Pancreas (tissue), 10 donors: ENCODE results near the gene KRT76. TPM values are rescaled to one million over a fixed set of nuclear protein-coding genes. Genes with fewer than 3 reads are reported as not detected.

ENCODE experiments used
- ATAC-seq, 4 donors: fragments of 200-7000 bp; cut with Tn5 transposase; one replicate each; pipeline versions ENCODE4 v1.8.0 to v1.9.1; 2020; ENCODE audit warnings: mild to moderate bottlenecking in 4 of 4, moderate library complexity in 4 of 4
- DNase-seq, 6 donors: peaks; one replicate each; pipeline ENCODE4 v3.0.0-alpha.2; 2020
- FAIRE-seq: peaks from 2 replicates; lab custom pipeline; 2012; peaks lifted over from hg19 to GRCh38; lab: Jason Lieb, UNC
- H3K27ac ChIP-seq, 4 donors: fragments of 200-600 bp; sonication (generic); 1 replicate in 3 of 4; 2 replicates in 1 of 4; pipeline versions ENCODE4 v1.5.0 to v1.8.0; 2020
- H3K27me3 ChIP-seq, 4 donors: fragments of 200-600 bp; one replicate each; pipeline ENCODE4 v1.8.0; 2021
- H3K36me3 ChIP-seq, 3 donors: fragments of 200-600 bp; sonication (generic) in 1 of 3; one replicate each; pipeline versions ENCODE4 v1.5.0 to v1.8.0; 2020 to 2021
- H3K4me1 ChIP-seq, 3 donors: fragments of 200-600 bp; one replicate each; pipeline ENCODE4 v1.8.0; 2021
- H3K4me3 ChIP-seq, 4 donors: fragments of 200-600 bp; sonication (generic) in 2 of 4; one replicate each; pipeline versions ENCODE4 v1.5.0 to v1.8.0; 2020 to 2021
- H3K9me3 ChIP-seq, 4 donors: fragments of 200-600 bp; one replicate each; pipeline ENCODE4 v1.8.0; 2021
- WGBS, 2 donors: extraction: QIAGEN DNeasy Blood & Tissue Kit; methylation state at CpG; one replicate each; pipeline ENCODE4 v1.1.7; 2013; 5-methylcytosine and 5-hydroxymethylcytosine counted together
- intact Hi-C, 3 donors: fragments of 100-400 bp; cut with DNase I; formaldehyde crosslinking; loops; one replicate each; pipeline versions ENCODE4 v1.11.1 to v1.14.2; 2022
- polyA plus RNA-seq, 2 donors: library from polyadenylated mRNA; stranded (reverse); fragments of 200-250 nt; gene quantifications; one replicate each; pipeline ENCODE4 v1.2.3, GENCODE V29; 2013
- total RNA-seq, 6 donors: library from RNA; stranded (reverse); fragmentation: NEBNext Ultra II Directional in 4 of 6; extraction: Animal tissue kit (Norgen Biotek cat#: 25700) in 4 of 6; gene quantifications; one replicate each; pipeline versions ENCODE4 v1.2.1 to v1.2.4, GENCODE V29; 2021 to 2023
- TF ChIP-seq, protein P1 (sequence below), 4 donors: fragments of 200-600 bp; sonication (generic) in 3 of 4; IDR thresholded peaks; one replicate each; pipeline versions ENCODE4 v1.5.0 to v1.8.0; 2021; ENCODE audit warnings: antibody characterized with exemption in 4 of 4
- donor health status: healthy with polysubstance abuse.
- donor health status: DM: no; HTN: no; CAD: no; lungs with moderate emphysema.
- donor health status: DM: no; HTN: no; CAD: no.
- donor health status: control.
- donor health status: control.
- donor health status: Bipolar disorder and iron deficiency.
- donor health status: DM: yes; HTN: yes; CAD: no.
- donor health status: DM: no; HTN: no; CAD: no.
- donor health status: DM: no; HTN: no; CAD: no.
- donor health status: DM: yes; HTN: yes; CAD: no.

Gene KRT76
- total and polyA plus RNA-seq, 8 donors = not detected

DNA sequence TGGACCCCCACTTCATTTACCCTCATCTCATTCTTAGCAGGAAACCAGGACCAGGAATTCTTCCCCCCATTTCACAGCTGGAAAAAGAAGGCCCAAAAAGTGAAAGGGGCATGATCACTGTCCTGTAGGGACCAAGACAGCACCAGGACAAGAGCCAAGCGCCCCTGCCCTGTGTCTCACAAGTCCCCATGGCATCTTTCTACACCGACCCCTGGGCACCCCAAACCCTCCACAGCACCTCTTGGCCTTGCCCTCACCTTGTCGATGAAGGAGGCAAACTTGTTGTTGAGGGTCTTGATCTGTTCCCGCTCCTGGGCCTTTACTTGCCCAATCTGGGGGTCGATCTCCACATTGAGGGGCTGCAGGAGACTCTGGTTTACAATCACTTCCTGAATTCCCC lies 710 bp downstream of the KRT76 start:
- H3K27me3 ChIP-seq = no peaks in the 10 kb centered on the region
- DNase-seq (no peak), ATAC-seq (no peak), FAIRE-seq (no peak)
- H3K4me1 ChIP-seq = no peaks in the 10 kb centered on the region
- WGBS, 2 donors = 77 to 85% methylated on average over 5 of the region's 5 CpGs
- H3K9me3 ChIP-seq = no peaks in the 10 kb centered on the region
- H3K27ac ChIP-seq = no peak overlapping the region
- H3K4me3 ChIP-seq = no peak overlapping the region
- H3K36me3 ChIP-seq = no peaks in the 10 kb centered on the region
- TF ChIP-seq, protein P1, sequence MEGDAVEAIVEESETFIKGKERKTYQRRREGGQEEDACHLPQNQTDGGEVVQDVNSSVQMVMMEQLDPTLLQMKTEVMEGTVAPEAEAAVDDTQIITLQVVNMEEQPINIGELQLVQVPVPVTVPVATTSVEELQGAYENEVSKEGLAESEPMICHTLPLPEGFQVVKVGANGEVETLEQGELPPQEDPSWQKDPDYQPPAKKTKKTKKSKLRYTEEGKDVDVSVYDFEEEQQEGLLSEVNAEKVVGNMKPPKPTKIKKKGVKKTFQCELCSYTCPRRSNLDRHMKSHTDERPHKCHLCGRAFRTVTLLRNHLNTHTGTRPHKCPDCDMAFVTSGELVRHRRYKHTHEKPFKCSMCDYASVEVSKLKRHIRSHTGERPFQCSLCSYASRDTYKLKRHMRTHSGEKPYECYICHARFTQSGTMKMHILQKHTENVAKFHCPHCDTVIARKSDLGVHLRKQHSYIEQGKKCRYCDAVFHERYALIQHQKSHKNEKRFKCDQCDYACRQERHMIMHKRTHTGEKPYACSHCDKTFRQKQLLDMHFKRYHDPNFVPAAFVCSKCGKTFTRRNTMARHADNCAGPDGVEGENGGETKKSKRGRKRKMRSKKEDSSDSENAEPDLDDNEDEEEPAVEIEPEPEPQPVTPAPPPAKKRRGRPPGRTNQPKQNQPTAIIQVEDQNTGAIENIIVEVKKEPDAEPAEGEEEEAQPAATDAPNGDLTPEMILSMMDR (IDR thresholded peaks at IDR 0.05) = no peak
- intact Hi-C loops = no loop called here

DNA sequence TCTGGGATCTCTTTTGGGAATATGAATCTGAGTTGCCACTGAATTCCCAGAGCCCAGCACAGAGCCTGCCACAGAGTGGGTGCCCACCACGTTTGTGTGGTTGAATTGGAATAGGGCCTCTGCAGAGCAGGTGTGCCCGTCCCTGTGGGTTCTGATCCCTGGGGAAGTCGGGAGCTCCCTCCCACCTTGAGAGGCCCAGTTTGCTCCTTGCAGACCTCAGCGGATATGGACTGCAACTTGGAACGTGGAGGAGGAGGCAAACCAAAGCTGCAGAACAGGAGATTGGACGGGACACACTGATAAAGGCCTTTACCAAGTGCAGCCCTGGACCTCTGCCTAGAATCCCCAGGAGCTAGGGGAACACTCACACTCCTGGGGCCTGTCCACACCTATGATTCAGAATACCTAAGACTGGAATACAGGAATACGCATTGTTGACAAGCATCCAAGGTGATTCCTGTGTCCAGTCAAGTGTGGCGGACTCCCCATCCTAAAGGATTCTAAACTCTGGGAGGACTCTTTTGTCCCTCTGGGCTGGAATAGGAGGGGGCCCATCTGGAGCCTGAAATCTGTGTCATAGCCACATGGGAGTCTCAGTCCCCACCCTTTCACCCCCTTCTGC lies 2.4 kb downstream of the KRT76 start:
- 66 to 72% methylated on average over 8 of the region's 8 CpGs for WGBS, 2 donors
- ATAC-seq = no peak
- H3K9me3 ChIP-seq = no peaks in the 10 kb centered on the region
- intact Hi-C loops = no loop called here
- H3K36me3 ChIP-seq = no peaks in the 10 kb centered on the region
- TF ChIP-seq, protein P1 (IDR thresholded peaks at IDR 0.05) = no peak
- no peaks in the 10 kb centered on the region for H3K4me1 ChIP-seq
- no peak overlapping the region for H3K27ac ChIP-seq
- no peak overlapping the region for H3K4me3 ChIP-seq
- H3K27me3 ChIP-seq = no peaks in the 10 kb centered on the region
- no peak for FAIRE-seq
- no peak for DNase-seq

DNA sequence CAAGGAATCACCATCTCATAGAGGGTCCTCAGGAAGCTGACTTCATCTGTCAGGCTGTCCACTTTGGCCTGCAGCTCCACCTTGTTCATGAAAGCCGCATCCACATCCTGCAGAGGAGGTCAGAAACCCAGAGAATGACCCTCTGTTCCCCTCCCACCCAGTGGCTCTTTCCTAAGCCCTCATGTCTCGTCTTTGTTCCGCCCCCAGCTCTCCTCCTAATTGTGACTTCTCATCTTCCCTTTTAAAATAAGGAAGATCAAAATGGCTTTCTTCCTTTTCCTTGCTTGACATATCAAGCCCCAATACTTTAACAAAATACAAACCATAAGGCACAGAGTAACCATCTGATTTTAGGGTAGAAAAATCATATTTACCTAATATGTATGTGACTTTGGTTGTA lies 4.4 kb downstream of the KRT76 start:
- DNase-seq = no peak
- TF ChIP-seq, protein P1 (IDR thresholded peaks at IDR 0.05) = no peak
- H3K27ac ChIP-seq = no peak overlapping the region
- no peaks in the 10 kb centered on the region for H3K36me3 ChIP-seq
- ATAC-seq = no peak
- no peaks in the 10 kb centered on the region for H3K27me3 ChIP-seq
- H3K4me1 ChIP-seq = no peaks in the 10 kb centered on the region
- intact Hi-C loops = no loop called here
- 65 to 76% methylated on average over 3 of the region's 3 CpGs for WGBS, 2 donors
- no peak for FAIRE-seq
- H3K9me3 ChIP-seq = no peaks in the 10 kb centered on the region
- no peak overlapping the region for H3K4me3 ChIP-seq

DNA sequence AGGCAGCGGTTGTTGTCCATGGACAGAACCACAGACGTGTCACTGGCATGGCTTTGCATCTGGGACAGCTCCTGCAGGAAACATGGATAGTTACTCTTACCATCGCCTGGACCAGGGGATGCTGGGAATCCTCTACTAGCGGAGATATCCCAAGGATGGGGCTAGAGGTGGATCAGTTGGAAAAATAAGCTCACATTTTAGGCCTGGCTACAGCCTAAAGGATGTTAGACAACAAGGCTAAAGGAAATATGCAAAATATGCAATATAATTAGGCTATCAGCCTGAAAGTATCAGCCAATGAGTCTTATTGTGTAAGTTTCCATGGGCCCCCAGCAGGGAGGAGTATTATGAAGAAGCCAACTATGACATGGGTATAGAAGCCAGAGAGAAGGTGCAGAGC lies 5.0 kb downstream of the KRT76 start:
- FAIRE-seq (no peak), ATAC-seq (no peak), DNase-seq (no peak)
- WGBS, 2 donors = 74 to 78% methylated on average over 4 of the region's 4 CpGs
- intact Hi-C loops = no loop called here
- TF ChIP-seq, protein P1 (IDR thresholded peaks at IDR 0.05) = no peak
- H3K27ac ChIP-seq = no peak overlapping the region
- H3K9me3 ChIP-seq = no peaks in the 10 kb centered on the region
- H3K27me3 ChIP-seq = no peaks in the 10 kb centered on the region
- H3K4me1 ChIP-seq = no peaks in the 10 kb centered on the region
- no peaks in the 10 kb centered on the region for H3K36me3 ChIP-seq
- H3K4me3 ChIP-seq = no peak overlapping the region

DNA sequence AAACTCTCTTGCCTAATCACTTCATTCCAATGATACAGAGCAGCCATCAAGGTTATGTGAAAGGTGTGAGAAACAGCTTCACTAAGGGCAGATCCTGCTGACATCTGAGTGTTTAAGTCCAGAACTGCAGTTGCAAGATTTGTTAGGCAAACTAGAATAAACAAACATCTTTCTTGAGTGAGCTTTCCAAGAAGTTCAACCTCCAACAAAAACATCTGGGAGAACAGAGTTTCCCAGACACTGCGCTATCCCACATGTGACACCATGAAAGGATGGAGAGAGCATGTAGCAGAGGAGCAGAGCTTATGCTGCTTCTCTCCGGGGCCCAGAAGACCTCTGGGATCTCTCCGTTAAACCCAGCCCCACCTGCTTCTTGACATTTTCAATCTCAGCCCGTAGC lies 5.6 kb downstream of the KRT76 start:
- no peaks in the 10 kb centered on the region for H3K36me3 ChIP-seq
- H3K27me3 ChIP-seq = no peaks in the 10 kb centered on the region
- WGBS, 2 donors = 59 to 69% methylated on average over 4 of the region's 4 CpGs
- TF ChIP-seq, protein P1 (IDR thresholded peaks at IDR 0.05) = no peak
- H3K9me3 ChIP-seq = no peaks in the 10 kb centered on the region
- no peaks in the 10 kb centered on the region for H3K4me1 ChIP-seq
- H3K27ac ChIP-seq = no peak overlapping the region
- DNase-seq (no peak), FAIRE-seq (no peak), ATAC-seq (no peak)
- H3K4me3 ChIP-seq = no peak overlapping the region
- intact Hi-C loops = no loop called here
